ENCODE results near the gene DCST2. TPM values are rescaled to one million over a fixed set of nuclear protein-coding genes. Genes with fewer than 3 reads are reported as not detected.
A peak's percentile ranks its signal among the peaks of the same experiment; 100 is the strongest.

Gene DCST2
- total and polyA plus RNA-seq, 2 of the 8 experiments (the other 6 are each of a cell fraction or from before 2014, with no cell fraction given) = 0.43 to 2.1 TPM

- TF ChIP-seq, protein P1, sequence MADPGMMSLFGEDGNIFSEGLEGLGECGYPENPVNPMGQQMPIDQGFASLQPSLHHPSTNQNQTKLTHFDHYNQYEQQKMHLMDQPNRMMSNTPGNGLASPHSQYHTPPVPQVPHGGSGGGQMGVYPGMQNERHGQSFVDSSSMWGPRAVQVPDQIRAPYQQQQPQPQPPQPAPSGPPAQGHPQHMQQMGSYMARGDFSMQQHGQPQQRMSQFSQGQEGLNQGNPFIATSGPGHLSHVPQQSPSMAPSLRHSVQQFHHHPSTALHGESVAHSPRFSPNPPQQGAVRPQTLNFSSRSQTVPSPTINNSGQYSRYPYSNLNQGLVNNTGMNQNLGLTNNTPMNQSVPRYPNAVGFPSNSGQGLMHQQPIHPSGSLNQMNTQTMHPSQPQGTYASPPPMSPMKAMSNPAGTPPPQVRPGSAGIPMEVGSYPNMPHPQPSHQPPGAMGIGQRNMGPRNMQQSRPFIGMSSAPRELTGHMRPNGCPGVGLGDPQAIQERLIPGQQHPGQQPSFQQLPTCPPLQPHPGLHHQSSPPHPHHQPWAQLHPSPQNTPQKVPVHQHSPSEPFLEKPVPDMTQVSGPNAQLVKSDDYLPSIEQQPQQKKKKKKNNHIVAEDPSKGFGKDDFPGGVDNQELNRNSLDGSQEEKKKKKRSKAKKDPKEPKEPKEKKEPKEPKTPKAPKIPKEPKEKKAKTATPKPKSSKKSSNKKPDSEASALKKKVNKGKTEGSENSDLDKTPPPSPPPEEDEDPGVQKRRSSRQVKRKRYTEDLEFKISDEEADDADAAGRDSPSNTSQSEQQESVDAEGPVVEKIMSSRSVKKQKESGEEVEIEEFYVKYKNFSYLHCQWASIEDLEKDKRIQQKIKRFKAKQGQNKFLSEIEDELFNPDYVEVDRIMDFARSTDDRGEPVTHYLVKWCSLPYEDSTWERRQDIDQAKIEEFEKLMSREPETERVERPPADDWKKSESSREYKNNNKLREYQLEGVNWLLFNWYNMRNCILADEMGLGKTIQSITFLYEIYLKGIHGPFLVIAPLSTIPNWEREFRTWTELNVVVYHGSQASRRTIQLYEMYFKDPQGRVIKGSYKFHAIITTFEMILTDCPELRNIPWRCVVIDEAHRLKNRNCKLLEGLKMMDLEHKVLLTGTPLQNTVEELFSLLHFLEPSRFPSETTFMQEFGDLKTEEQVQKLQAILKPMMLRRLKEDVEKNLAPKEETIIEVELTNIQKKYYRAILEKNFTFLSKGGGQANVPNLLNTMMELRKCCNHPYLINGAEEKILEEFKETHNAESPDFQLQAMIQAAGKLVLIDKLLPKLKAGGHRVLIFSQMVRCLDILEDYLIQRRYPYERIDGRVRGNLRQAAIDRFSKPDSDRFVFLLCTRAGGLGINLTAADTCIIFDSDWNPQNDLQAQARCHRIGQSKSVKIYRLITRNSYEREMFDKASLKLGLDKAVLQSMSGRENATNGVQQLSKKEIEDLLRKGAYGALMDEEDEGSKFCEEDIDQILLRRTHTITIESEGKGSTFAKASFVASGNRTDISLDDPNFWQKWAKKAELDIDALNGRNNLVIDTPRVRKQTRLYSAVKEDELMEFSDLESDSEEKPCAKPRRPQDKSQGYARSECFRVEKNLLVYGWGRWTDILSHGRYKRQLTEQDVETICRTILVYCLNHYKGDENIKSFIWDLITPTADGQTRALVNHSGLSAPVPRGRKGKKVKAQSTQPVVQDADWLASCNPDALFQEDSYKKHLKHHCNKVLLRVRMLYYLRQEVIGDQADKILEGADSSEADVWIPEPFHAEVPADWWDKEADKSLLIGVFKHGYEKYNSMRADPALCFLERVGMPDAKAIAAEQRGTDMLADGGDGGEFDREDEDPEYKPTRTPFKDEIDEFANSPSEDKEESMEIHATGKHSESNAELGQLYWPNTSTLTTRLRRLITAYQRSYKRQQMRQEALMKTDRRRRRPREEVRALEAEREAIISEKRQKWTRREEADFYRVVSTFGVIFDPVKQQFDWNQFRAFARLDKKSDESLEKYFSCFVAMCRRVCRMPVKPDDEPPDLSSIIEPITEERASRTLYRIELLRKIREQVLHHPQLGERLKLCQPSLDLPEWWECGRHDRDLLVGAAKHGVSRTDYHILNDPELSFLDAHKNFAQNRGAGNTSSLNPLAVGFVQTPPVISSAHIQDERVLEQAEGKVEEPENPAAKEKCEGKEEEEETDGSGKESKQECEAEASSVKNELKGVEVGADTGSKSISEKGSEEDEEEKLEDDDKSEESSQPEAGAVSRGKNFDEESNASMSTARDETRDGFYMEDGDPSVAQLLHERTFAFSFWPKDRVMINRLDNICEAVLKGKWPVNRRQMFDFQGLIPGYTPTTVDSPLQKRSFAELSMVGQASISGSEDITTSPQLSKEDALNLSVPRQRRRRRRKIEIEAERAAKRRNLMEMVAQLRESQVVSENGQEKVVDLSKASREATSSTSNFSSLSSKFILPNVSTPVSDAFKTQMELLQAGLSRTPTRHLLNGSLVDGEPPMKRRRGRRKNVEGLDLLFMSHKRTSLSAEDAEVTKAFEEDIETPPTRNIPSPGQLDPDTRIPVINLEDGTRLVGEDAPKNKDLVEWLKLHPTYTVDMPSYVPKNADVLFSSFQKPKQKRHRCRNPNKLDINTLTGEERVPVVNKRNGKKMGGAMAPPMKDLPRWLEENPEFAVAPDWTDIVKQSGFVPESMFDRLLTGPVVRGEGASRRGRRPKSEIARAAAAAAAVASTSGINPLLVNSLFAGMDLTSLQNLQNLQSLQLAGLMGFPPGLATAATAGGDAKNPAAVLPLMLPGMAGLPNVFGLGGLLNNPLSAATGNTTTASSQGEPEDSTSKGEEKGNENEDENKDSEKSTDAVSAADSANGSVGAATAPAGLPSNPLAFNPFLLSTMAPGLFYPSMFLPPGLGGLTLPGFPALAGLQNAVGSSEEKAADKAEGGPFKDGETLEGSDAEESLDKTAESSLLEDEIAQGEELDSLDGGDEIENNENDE (IDR thresholded peaks at IDR 0.05; ENCODE audit: insufficient replicate concordance, low read length) = no peak
- no peak for TF ChIP-seq TBP (IDR thresholded peaks at IDR 0.05; ENCODE audit: low read depth, low read length)
- no peak for TF ChIP-seq BRCA1 (IDR thresholded peaks at IDR 0.05; ENCODE audit: low read depth, low read length)
- no peak; the same call in 1 of the 2 replicates for TF ChIP-seq BACH1 (IDR thresholded peaks at IDR 0.05; ENCODE audit: low read length)
- no peak for TF ChIP-seq GTF2F1 (IDR thresholded peaks at IDR 0.05; ENCODE audit: borderline replicate concordance, low read depth, low read length)
- TF ChIP-seq ASH2L (IDR thresholded peaks at IDR 0.05; ENCODE audit: low read length) = no peak
- TF ChIP-seq, protein P2, sequence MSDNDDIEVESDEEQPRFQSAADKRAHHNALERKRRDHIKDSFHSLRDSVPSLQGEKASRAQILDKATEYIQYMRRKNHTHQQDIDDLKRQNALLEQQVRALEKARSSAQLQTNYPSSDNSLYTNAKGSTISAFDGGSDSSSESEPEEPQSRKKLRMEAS (IDR thresholded peaks at IDR 0.05) = peak; percentile 83
- TF ChIP-seq YY1 (IDR thresholded peaks at IDR 0.05; ENCODE audit: low read depth, low read length) = peak; percentile 61; the same call in 1 of the 2 replicates
- TF ChIP-seq NRF1 (IDR thresholded peaks at IDR 0.05; ENCODE audit: low read depth, low read length) = no peak
- peak; percentile 79; the same call in 1 of the 2 replicates for TF ChIP-seq SP4 (IDR thresholded peaks at IDR 0.05; ENCODE audit: low read length)
- TF ChIP-seq KDM1A (IDR thresholded peaks at IDR 0.05; ENCODE audit: borderline replicate concordance, low read length) = no peak
Measured at GRCh38 chr1:155050560-155051341, 17.2 kb upstream of the DCST2 start, which contains the start of gene ADAM15 (continued).

Data from H1 (cell line).